Measurements from ENCODE around the gene ABHD2. TPM values are rescaled to one million over a fixed set of nuclear protein-coding genes. Genes with fewer than 3 reads are reported as not detected.

The ABHD2 gene
- total RNA-seq, 1 experiment from 2014 or later = 29.7 TPM

DNA sequence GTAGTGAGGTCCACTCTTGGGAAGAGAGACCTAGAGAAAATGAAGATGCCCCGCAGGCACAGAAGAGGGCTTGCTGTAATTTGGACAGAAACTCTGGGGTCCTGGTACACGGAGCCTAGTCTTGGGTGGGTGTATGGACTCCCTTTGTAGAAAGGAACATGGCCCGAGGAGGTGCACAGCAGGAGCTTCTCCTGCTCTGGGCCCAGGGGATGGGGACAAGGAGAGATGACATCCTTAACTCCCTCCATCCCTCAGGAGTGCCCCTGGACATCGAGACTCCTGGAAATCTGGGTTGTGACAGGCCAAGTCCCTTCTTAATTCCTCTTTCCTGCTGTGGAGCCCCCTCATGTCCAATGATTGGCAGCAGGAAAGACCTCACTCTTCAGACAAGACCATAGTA, 29.9 kb upstream of the ABHD2 start:
- Mint-ChIP-seq H3K4me3 (no peak overlapping the region), H3K36me3 (no peaks in the 10 kb centered on the region), H3K27ac (no peak overlapping the region), H3K27me3 (ENCODE audit: low read depth) (no peaks in the 10 kb centered on the region), H3K4me1 (peaks cover 11% of the 10 kb centered on the region), H3K9me3 (no peaks in the 10 kb centered on the region)
- ChIA-PET POLR2A (interaction anchor here (1.1 kb wide), 1 partner anchor 30 kb away, joined by 4 read pairs; the partner anchor contains the start of gene ABHD2), CTCF (interaction anchor here (0.6 to 6.4 kb wide), 25 partner anchors 9 to 244 kb away, joined by 3 to 52 read pairs (median 5); partner anchors contain the start of genes ABHD2 and FANCI)
- DNase-seq (ENCODE audit: low spot score) = no peak
- no peak for ATAC-seq
- TF ChIP-seq ZNF219 (CRISPR knock-in tag; IDR thresholded peaks at IDR 0.05; ENCODE audit: borderline replicate concordance) (no peak), JAZF1 (CRISPR knock-in tag; IDR thresholded peaks at IDR 0.05) (no peak), PRRX2 (CRISPR knock-in tag; IDR thresholded peaks at IDR 0.05) (no peak), NFE2L1 (CRISPR knock-in tag; IDR thresholded peaks at IDR 0.05) (no peak), ZBTB21 (CRISPR knock-in tag; IDR thresholded peaks at IDR 0.05; ENCODE audit: borderline replicate concordance) (no peak), TCF7 (CRISPR knock-in tag; IDR thresholded peaks at IDR 0.05; ENCODE audit: low read depth) (no peak), OVOL2 (CRISPR knock-in tag; IDR thresholded peaks at IDR 0.05; ENCODE audit: borderline replicate concordance) (no peak), NR2C2 (CRISPR knock-in tag; IDR thresholded peaks at IDR 0.05) (no peak), NFATC4 (CRISPR knock-in tag; IDR thresholded peaks at IDR 0.05) (no peak), ESRRA (CRISPR knock-in tag; IDR thresholded peaks at IDR 0.05; ENCODE audit: borderline replicate concordance) (no peak), NFYB (CRISPR knock-in tag; conservative IDR thresholded peaks at IDR 0.05; ENCODE audit: low read depth) (no peak)
- TF ChIP-seq, protein P1, sequence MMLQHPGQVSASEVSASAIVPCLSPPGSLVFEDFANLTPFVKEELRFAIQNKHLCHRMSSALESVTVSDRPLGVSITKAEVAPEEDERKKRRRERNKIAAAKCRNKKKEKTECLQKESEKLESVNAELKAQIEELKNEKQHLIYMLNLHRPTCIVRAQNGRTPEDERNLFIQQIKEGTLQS (CRISPR knock-in tag; conservative IDR thresholded peaks at IDR 0.05) = no peak
- TF ChIP-seq, protein P2, sequence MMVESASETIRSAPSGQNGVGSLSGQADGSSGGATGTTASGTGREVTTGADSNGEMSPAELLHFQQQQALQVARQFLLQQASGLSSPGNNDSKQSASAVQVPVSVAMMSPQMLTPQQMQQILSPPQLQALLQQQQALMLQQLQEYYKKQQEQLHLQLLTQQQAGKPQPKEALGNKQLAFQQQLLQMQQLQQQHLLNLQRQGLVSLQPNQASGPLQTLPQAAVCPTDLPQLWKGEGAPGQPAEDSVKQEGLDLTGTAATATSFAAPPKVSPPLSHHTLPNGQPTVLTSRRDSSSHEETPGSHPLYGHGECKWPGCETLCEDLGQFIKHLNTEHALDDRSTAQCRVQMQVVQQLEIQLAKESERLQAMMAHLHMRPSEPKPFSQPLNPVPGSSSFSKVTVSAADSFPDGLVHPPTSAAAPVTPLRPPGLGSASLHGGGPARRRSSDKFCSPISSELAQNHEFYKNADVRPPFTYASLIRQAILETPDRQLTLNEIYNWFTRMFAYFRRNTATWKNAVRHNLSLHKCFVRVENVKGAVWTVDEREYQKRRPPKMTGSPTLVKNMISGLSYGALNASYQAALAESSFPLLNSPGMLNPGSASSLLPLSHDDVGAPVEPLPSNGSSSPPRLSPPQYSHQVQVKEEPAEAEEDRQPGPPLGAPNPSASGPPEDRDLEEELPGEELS (CRISPR knock-in tag; IDR thresholded peaks at IDR 0.05) = no peak
- TF ChIP-seq, protein P3, sequence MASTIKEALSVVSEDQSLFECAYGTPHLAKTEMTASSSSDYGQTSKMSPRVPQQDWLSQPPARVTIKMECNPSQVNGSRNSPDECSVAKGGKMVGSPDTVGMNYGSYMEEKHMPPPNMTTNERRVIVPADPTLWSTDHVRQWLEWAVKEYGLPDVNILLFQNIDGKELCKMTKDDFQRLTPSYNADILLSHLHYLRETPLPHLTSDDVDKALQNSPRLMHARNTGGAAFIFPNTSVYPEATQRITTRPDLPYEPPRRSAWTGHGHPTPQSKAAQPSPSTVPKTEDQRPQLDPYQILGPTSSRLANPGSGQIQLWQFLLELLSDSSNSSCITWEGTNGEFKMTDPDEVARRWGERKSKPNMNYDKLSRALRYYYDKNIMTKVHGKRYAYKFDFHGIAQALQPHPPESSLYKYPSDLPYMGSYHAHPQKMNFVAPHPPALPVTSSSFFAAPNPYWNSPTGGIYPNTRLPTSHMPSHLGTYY (CRISPR knock-in tag; IDR thresholded peaks at IDR 0.05) = no peak
- TF ChIP-seq, protein P4, sequence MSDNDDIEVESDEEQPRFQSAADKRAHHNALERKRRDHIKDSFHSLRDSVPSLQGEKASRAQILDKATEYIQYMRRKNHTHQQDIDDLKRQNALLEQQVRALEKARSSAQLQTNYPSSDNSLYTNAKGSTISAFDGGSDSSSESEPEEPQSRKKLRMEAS (CRISPR knock-in tag; IDR thresholded peaks at IDR 0.05) = no peak
- TF ChIP-seq, protein P5, sequence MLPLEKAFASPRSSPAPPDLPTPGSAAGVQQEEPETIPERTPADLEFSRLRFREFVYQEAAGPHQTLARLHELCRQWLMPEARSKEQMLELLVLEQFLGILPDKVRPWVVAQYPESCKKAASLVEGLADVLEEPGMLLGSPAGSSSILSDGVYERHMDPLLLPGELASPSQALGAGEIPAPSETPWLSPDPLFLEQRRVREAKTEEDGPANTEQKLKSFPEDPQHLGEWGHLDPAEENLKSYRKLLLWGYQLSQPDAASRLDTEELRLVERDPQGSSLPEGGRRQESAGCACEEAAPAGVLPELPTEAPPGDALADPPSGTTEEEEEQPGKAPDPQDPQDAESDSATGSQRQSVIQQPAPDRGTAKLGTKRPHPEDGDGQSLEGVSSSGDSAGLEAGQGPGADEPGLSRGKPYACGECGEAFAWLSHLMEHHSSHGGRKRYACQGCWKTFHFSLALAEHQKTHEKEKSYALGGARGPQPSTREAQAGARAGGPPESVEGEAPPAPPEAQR (CRISPR knock-in tag; IDR thresholded peaks at IDR 0.05) = no peak
- TF ChIP-seq, protein P6, sequence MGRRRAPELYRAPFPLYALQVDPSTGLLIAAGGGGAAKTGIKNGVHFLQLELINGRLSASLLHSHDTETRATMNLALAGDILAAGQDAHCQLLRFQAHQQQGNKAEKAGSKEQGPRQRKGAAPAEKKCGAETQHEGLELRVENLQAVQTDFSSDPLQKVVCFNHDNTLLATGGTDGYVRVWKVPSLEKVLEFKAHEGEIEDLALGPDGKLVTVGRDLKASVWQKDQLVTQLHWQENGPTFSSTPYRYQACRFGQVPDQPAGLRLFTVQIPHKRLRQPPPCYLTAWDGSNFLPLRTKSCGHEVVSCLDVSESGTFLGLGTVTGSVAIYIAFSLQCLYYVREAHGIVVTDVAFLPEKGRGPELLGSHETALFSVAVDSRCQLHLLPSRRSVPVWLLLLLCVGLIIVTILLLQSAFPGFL (CRISPR knock-in tag; IDR thresholded peaks at IDR 0.05; ENCODE audit: borderline replicate concordance) = no peak

DNA sequence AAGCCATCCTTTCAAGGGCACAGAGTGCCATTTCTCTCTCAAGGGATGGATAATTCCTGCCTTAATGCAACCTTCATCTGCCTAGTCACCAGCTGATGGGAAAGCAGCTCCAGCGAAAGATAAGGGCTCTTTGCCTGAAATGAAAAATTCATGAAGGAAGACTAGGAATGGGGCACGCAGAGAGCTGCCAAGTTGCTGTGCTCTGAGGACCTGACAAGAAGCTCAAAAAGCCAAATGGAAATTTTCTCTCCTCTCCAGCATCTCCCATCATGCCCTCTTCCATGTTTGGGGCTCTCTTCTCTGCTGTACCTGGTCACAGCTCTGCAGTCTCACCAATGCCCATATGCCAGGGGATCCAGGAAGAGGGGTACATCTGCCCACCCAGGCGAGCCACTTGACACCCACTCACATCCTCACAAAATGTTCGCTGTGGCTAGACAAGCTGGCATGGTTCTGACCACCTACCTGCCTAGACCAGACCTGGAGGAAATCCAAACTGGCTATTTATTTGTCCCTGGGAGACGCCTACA, 29.3 kb upstream of the ABHD2 start:
- Mint-ChIP-seq H3K4me1 (peaks cover 11% of the 10 kb centered on the region), H3K9me3 (no peaks in the 10 kb centered on the region), H3K27ac (no peak overlapping the region), H3K27me3 (ENCODE audit: low read depth) (no peaks in the 10 kb centered on the region), H3K4me3 (no peak overlapping the region), H3K36me3 (no peaks in the 10 kb centered on the region)
- POLR2A ChIA-PET = no interaction called here
- no peak for ATAC-seq
- CTCF ChIA-PET = interaction anchor here (0.7 to 6.4 kb wide), 8 partner anchors 40 to 181 kb away, joined by 3 to 52 read pairs (median 8); no protein-coding TSS in a partner anchor
- DNase-seq (ENCODE audit: low spot score) = no peak
- TF ChIP-seq TP53 (CRISPR knock-in tag; IDR thresholded peaks at IDR 0.05) (no peak), TEAD1 (CRISPR knock-in tag; IDR thresholded peaks at IDR 0.05) (no peak), TEAD4 (CRISPR knock-in tag; IDR thresholded peaks at IDR 0.05) (no peak)
- TF ChIP-seq, protein P7, sequence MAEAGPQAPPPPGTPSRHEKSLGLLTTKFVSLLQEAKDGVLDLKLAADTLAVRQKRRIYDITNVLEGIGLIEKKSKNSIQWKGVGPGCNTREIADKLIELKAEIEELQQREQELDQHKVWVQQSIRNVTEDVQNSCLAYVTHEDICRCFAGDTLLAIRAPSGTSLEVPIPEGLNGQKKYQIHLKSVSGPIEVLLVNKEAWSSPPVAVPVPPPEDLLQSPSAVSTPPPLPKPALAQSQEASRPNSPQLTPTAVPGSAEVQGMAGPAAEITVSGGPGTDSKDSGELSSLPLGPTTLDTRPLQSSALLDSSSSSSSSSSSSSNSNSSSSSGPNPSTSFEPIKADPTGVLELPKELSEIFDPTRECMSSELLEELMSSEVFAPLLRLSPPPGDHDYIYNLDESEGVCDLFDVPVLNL (CRISPR knock-in tag; IDR thresholded peaks at IDR 0.05; ENCODE audit: borderline replicate concordance, low read depth) = no peak
- TF ChIP-seq, protein P8, sequence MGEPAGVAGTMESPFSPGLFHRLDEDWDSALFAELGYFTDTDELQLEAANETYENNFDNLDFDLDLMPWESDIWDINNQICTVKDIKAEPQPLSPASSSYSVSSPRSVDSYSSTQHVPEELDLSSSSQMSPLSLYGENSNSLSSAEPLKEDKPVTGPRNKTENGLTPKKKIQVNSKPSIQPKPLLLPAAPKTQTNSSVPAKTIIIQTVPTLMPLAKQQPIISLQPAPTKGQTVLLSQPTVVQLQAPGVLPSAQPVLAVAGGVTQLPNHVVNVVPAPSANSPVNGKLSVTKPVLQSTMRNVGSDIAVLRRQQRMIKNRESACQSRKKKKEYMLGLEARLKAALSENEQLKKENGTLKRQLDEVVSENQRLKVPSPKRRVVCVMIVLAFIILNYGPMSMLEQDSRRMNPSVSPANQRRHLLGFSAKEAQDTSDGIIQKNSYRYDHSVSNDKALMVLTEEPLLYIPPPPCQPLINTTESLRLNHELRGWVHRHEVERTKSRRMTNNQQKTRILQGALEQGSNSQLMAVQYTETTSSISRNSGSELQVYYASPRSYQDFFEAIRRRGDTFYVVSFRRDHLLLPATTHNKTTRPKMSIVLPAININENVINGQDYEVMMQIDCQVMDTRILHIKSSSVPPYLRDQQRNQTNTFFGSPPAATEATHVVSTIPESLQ (CRISPR knock-in tag; IDR thresholded peaks at IDR 0.05) = no peak
- TF ChIP-seq, protein P9, sequence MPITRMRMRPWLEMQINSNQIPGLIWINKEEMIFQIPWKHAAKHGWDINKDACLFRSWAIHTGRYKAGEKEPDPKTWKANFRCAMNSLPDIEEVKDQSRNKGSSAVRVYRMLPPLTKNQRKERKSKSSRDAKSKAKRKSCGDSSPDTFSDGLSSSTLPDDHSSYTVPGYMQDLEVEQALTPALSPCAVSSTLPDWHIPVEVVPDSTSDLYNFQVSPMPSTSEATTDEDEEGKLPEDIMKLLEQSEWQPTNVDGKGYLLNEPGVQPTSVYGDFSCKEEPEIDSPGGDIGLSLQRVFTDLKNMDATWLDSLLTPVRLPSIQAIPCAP (CRISPR knock-in tag; IDR thresholded peaks at IDR 0.05) = no peak
- TF ChIP-seq, protein P10, sequence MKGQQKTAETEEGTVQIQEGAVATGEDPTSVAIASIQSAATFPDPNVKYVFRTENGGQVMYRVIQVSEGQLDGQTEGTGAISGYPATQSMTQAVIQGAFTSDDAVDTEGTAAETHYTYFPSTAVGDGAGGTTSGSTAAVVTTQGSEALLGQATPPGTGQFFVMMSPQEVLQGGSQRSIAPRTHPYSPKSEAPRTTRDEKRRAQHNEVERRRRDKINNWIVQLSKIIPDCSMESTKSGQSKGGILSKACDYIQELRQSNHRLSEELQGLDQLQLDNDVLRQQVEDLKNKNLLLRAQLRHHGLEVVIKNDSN (CRISPR knock-in tag; IDR thresholded peaks at IDR 0.05) = no peak
